ENCODE results near the gene EHF.

GRCh38 chr11:34640924-34641275 is 20.0 kb downstream of the EHF start:
- TF ChIP-seq ELF4 (IDR thresholded peaks at IDR 0.05) (no peak), SP1 (IDR thresholded peaks at IDR 0.05) (no peak), FOXK2 (IDR thresholded peaks at IDR 0.05) (no peak), CTBP1 (IDR thresholded peaks at IDR 0.05; ENCODE audit: borderline replicate concordance) (no peak), ARNT (IDR thresholded peaks at IDR 0.05) (no peak), NFRKB (IDR thresholded peaks at IDR 0.05) (no peak), BHLHE40 (IDR thresholded peaks at IDR 0.05; ENCODE audit: borderline replicate concordance) (no peak), L3MBTL2 (conservative IDR thresholded peaks at IDR 0.05) (no peak), HDGF (IDR thresholded peaks at IDR 0.05; ENCODE audit: borderline replicate concordance) (no peak), TARDBP (IDR thresholded peaks at IDR 0.05) (no peak), FOXM1 (IDR thresholded peaks at IDR 0.05; ENCODE audit: borderline replicate concordance) (no peak), SUZ12 (IDR thresholded peaks at IDR 0.05) (no peak), LEF1 (IDR thresholded peaks at IDR 0.05; ENCODE audit: borderline replicate concordance) (no peak), PKNOX1 (IDR thresholded peaks at IDR 0.05) (no peak)
